ENCODE measurements around the gene UST.
A peak's percentile ranks its signal among the peaks of the same experiment; 100 is the strongest.

UST gene

GRCh38 chr6:149024361-149024760 is 277.5 kb downstream of the UST start:
- Histone ChIP-seq H3K9me3 (ENCODE audit: control insufficient read depth, insufficient read depth, low read length) (peaks cover 6% of the 10 kb centered on the region), H3K79me2 (ENCODE audit: control insufficient read depth, low read length) (no peaks in the 10 kb centered on the region), H3F3A (ENCODE audit: control insufficient read depth, insufficient read depth) (no peaks in the 10 kb centered on the region), H3K4me1 (ENCODE audit: control insufficient read depth, low read length) (no peaks in the 10 kb centered on the region), H3K4me2 (ENCODE audit: low read length) (no peak overlapping the region), H3K27me3 (ENCODE audit: control insufficient read depth, low read length) (no peaks in the 10 kb centered on the region), H3K27ac (ENCODE audit: low read depth, low read length) (no peak overlapping the region), H3K4me3 (ENCODE audit: low read length) (no peak overlapping the region), H3K36me3 (ENCODE audit: control insufficient read depth, low read length) (no peaks in the 10 kb centered on the region), H4K20me1 (ENCODE audit: control insufficient read depth, insufficient read depth, low read depth, low read length) (no peaks in the 10 kb centered on the region), H3K9me2 (replicated peaks; ENCODE audit: control insufficient read depth, low read length) (no peaks in the 10 kb centered on the region)
- TF ChIP-seq CTCF (IDR thresholded peaks at IDR 0.05; ENCODE audit: low read depth, low read length, poor library complexity, severe bottlenecking) (no peak), EZH2phosphoT487 (IDR thresholded peaks at IDR 0.05; ENCODE audit: borderline replicate concordance, low read length) (no peak)

GRCh38 chr6:149025061-149025460 is 278.2 kb downstream of the UST start:
- Histone ChIP-seq H3K4me1 (ENCODE audit: control insufficient read depth, low read length) (peaks cover 5% of the 10 kb centered on the region; the same call in 1 of the 2 replicates), H4K20me1 (ENCODE audit: control insufficient read depth, insufficient read depth, low read depth, low read length) (no peaks in the 10 kb centered on the region), H3K9me2 (replicated peaks; ENCODE audit: control insufficient read depth, low read length) (no peaks in the 10 kb centered on the region), H3K36me3 (ENCODE audit: control insufficient read depth, low read length) (no peaks in the 10 kb centered on the region), H3K9me3 (ENCODE audit: control insufficient read depth, insufficient read depth, low read length) (peaks cover 6% of the 10 kb centered on the region), H3K79me2 (ENCODE audit: control insufficient read depth, low read length) (no peaks in the 10 kb centered on the region), H3K4me2 (ENCODE audit: low read length) (no peak overlapping the region), H3K27me3 (ENCODE audit: control insufficient read depth, low read length) (no peaks in the 10 kb centered on the region), H3K27ac (ENCODE audit: low read depth, low read length) (no peak overlapping the region), H3F3A (ENCODE audit: control insufficient read depth, insufficient read depth) (no peaks in the 10 kb centered on the region), H3K4me3 (ENCODE audit: low read length) (no peak overlapping the region)
- no peak for TF ChIP-seq CTCF (IDR thresholded peaks at IDR 0.05; ENCODE audit: low read depth, low read length, poor library complexity, severe bottlenecking)
- TF ChIP-seq EZH2phosphoT487 (IDR thresholded peaks at IDR 0.05; ENCODE audit: borderline replicate concordance, low read length): no peak

GRCh38 chr6:149026530-149026942 is 279.7 kb downstream of the UST start:
- Histone ChIP-seq H3K4me3 (ENCODE audit: low read length) (no peak overlapping the region), H3K36me3 (ENCODE audit: control insufficient read depth, low read length) (no peaks in the 10 kb centered on the region), H4K20me1 (ENCODE audit: control insufficient read depth, insufficient read depth, low read depth, low read length) (no peaks in the 10 kb centered on the region), H3K27ac (ENCODE audit: low read depth, low read length) (no peak overlapping the region), H3K4me1 (ENCODE audit: control insufficient read depth, low read length) (peaks cover 5% of the 10 kb centered on the region; the same call in 1 of the 2 replicates), H3K4me2 (ENCODE audit: low read length) (no peak overlapping the region), H3K9me3 (ENCODE audit: control insufficient read depth, insufficient read depth, low read length) (peaks cover 6% of the 10 kb centered on the region), H3K9me2 (replicated peaks; ENCODE audit: control insufficient read depth, low read length) (no peaks in the 10 kb centered on the region), H3F3A (ENCODE audit: control insufficient read depth, insufficient read depth) (no peaks in the 10 kb centered on the region), H3K27me3 (ENCODE audit: control insufficient read depth, low read length) (no peaks in the 10 kb centered on the region), H3K79me2 (ENCODE audit: control insufficient read depth, low read length) (no peaks in the 10 kb centered on the region)
- TF ChIP-seq CTCF (IDR thresholded peaks at IDR 0.05; ENCODE audit: low read depth, low read length, poor library complexity, severe bottlenecking) (peak; percentile 73), EZH2phosphoT487 (IDR thresholded peaks at IDR 0.05; ENCODE audit: borderline replicate concordance, low read length) (no peak)
